ENCODE measurements around the gene NRP1.
"Not testable (repeated sequence)": the region's sequence is repeated elsewhere in the genome, so short reads cannot be mapped to it uniquely, and the experiment has no call there.

The NRP1 gene

GRCh38 chr10:33334153-33334804 is at the start of gene NRP1:
Gene NRP1, minus strand, starts transcription at chr10:33334667. Its CDS starts 285 bp downstream, at chr10:33334382.
- Histone ChIP-seq H3K27ac (ENCODE audit: low read depth, low read length) (no peak within 1 kb of the TSS), H4K20me1 (ENCODE audit: control insufficient read depth, insufficient read depth, low read depth, low read length) (no peaks in the 10 kb centered on the region), H3K79me2 (ENCODE audit: control insufficient read depth, low read length) (no peaks in the 10 kb centered on the region), H3K4me1 (ENCODE audit: control insufficient read depth, low read length) (no peaks in the 10 kb centered on the region), H3K4me3 (ENCODE audit: low read length) (no peak within 1 kb of the TSS), H3K27me3 (ENCODE audit: control insufficient read depth, low read length) (peaks cover 11% of the 10 kb centered on the region; the same call in 1 of the 2 replicates), H3K9me2 (replicated peaks; ENCODE audit: control insufficient read depth, low read length) (no peaks in the 10 kb centered on the region), H3K9me3 (ENCODE audit: control insufficient read depth, insufficient read depth, low read length) (no peaks in the 10 kb centered on the region; the same call in 1 of the 2 replicates), H3F3A (ENCODE audit: control insufficient read depth, insufficient read depth) (no peaks in the 10 kb centered on the region), H3K36me3 (ENCODE audit: control insufficient read depth, low read length) (no peaks in the 10 kb centered on the region), H3K4me2 (ENCODE audit: low read length) (no peak within 1 kb of the TSS)
- no peak for TF ChIP-seq CTCF (IDR thresholded peaks at IDR 0.05; ENCODE audit: low read depth, low read length, poor library complexity, severe bottlenecking)
- no peak for TF ChIP-seq EZH2phosphoT487 (IDR thresholded peaks at IDR 0.05; ENCODE audit: borderline replicate concordance, low read length)

- not testable (repeated sequence) for H3K79me2 ChIP-seq (ENCODE audit: control insufficient read depth, low read length); H3K9me3 ChIP-seq (ENCODE audit: control insufficient read depth, insufficient read depth, low read length); H3K4me1 ChIP-seq (ENCODE audit: control insufficient read depth, low read length); H3K4me2 ChIP-seq (ENCODE audit: low read length); H4K20me1 ChIP-seq (ENCODE audit: control insufficient read depth, insufficient read depth, low read depth, low read length); H3K9me2 ChIP-seq (replicated peaks; ENCODE audit: control insufficient read depth, low read length); H3K27me3 ChIP-seq (ENCODE audit: control insufficient read depth, low read length); H3K4me3 ChIP-seq (ENCODE audit: low read length); H3F3A ChIP-seq (ENCODE audit: control insufficient read depth, insufficient read depth); H3K36me3 ChIP-seq (ENCODE audit: control insufficient read depth, low read length); H3K27ac ChIP-seq (ENCODE audit: low read depth, low read length)
Measured at GRCh38 chr10:33384201-33384600, 49.7 kb upstream of the NRP1 start.

GRCh38 chr10:33382921-33383713 is 48.6 kb upstream of the NRP1 start:
- Histone ChIP-seq H3K27ac (ENCODE audit: low read depth, low read length) (no peak overlapping the region), H4K20me1 (ENCODE audit: control insufficient read depth, insufficient read depth, low read depth, low read length) (no peaks in the 10 kb centered on the region), H3K9me2 (replicated peaks; ENCODE audit: control insufficient read depth, low read length) (no peaks in the 10 kb centered on the region), H3K4me2 (ENCODE audit: low read length) (no peak overlapping the region), H3K27me3 (ENCODE audit: control insufficient read depth, low read length) (no peaks in the 10 kb centered on the region), H3K4me1 (ENCODE audit: control insufficient read depth, low read length) (no peaks in the 10 kb centered on the region), H3K4me3 (ENCODE audit: low read length) (no peak overlapping the region), H3K36me3 (ENCODE audit: control insufficient read depth, low read length) (no peaks in the 10 kb centered on the region), H3F3A (ENCODE audit: control insufficient read depth, insufficient read depth) (no peaks in the 10 kb centered on the region), H3K9me3 (ENCODE audit: control insufficient read depth, insufficient read depth, low read length) (no peaks in the 10 kb centered on the region), H3K79me2 (ENCODE audit: control insufficient read depth, low read length) (no peaks in the 10 kb centered on the region)
- TF ChIP-seq EZH2phosphoT487 (IDR thresholded peaks at IDR 0.05; ENCODE audit: borderline replicate concordance, low read length), result no peak
- TF ChIP-seq CTCF (IDR thresholded peaks at IDR 0.05; ENCODE audit: low read depth, low read length, poor library complexity, severe bottlenecking), result no peak

GRCh38 chr10:33382216-33382600 is 47.7 kb upstream of the NRP1 start:
- no peaks in the 10 kb centered on the region for H4K20me1 ChIP-seq (ENCODE audit: control insufficient read depth, insufficient read depth, low read depth, low read length)
- H3K4me1 ChIP-seq (ENCODE audit: control insufficient read depth, low read length), result no peaks in the 10 kb centered on the region
- TF ChIP-seq EZH2phosphoT487 (IDR thresholded peaks at IDR 0.05; ENCODE audit: borderline replicate concordance, low read length) (no peak), CTCF (IDR thresholded peaks at IDR 0.05; ENCODE audit: low read depth, low read length, poor library complexity, severe bottlenecking) (no peak)
- H3K9me2 ChIP-seq (replicated peaks; ENCODE audit: control insufficient read depth, low read length), result no peaks in the 10 kb centered on the region
- H3K27me3 ChIP-seq (ENCODE audit: control insufficient read depth, low read length), result no peaks in the 10 kb centered on the region
- no peak overlapping the region for H3K27ac ChIP-seq (ENCODE audit: low read depth, low read length)
- no peak overlapping the region for H3K4me2 ChIP-seq (ENCODE audit: low read length)
- no peak overlapping the region for H3K4me3 ChIP-seq (ENCODE audit: low read length)
- H3K9me3 ChIP-seq (ENCODE audit: control insufficient read depth, insufficient read depth, low read length), result no peaks in the 10 kb centered on the region
- no peaks in the 10 kb centered on the region for H3F3A ChIP-seq (ENCODE audit: control insufficient read depth, insufficient read depth)
- H3K79me2 ChIP-seq (ENCODE audit: control insufficient read depth, low read length), result no peaks in the 10 kb centered on the region
- no peaks in the 10 kb centered on the region for H3K36me3 ChIP-seq (ENCODE audit: control insufficient read depth, low read length)
